ENCODE data around the gene ANO9.
A peak's percentile ranks its signal among the peaks of the same experiment; 100 is the strongest.

The ANO9 gene

GRCh38 chr11:449889-450808 is 8.3 kb upstream of the ANO9 start, which contains the start of gene PTDSS2:
Gene PTDSS2 (plus strand): TSS chr11:450279. CDS start chr11:450456, 177 bp downstream.
- peak within 1 kb of the TSS; percentile 87 for H3K27ac Mint-ChIP-seq

GRCh38 chr11:447923-448731 is 6.3 kb upstream of the ANO9 start:
- H3K9me3 Mint-ChIP-seq, result no peaks in the 10 kb centered on the region

More at GRCh38 chr11:449889-450808, 8.3 kb upstream of the ANO9 start, which contains the start of gene PTDSS2:
- peak within 1 kb of the TSS; percentile 94 for H3K4me3 Mint-ChIP-seq
- no peaks in the 10 kb centered on the region for H3K27me3 Mint-ChIP-seq
- H3K4me1 Mint-ChIP-seq, result peaks cover 14% of the 10 kb centered on the region
- H3K36me3 Mint-ChIP-seq, result no peaks in the 10 kb centered on the region
- no peaks in the 10 kb centered on the region for H3K9me3 Mint-ChIP-seq

GRCh38 chr11:446891-447290 is 5.1 kb upstream of the ANO9 start:
- peaks cover 14% of the 10 kb centered on the region for H3K4me1 Mint-ChIP-seq
- H3K4me3 Mint-ChIP-seq, result peak overlapping the region; percentile 42
- no peaks in the 10 kb centered on the region for H3K9me3 Mint-ChIP-seq
- no peaks in the 10 kb centered on the region for H3K36me3 Mint-ChIP-seq
- no peaks in the 10 kb centered on the region for H3K27me3 Mint-ChIP-seq
- no peak overlapping the region for H3K27ac Mint-ChIP-seq

More at GRCh38 chr11:447923-448731, 6.3 kb upstream of the ANO9 start:
- H3K4me3 Mint-ChIP-seq, result peak overlapping the region; percentile 88
- H3K4me1 Mint-ChIP-seq, result peaks cover 14% of the 10 kb centered on the region
- H3K27me3 Mint-ChIP-seq, result no peaks in the 10 kb centered on the region
- H3K36me3 Mint-ChIP-seq, result no peaks in the 10 kb centered on the region
- peak overlapping the region; percentile 87 for H3K27ac Mint-ChIP-seq

DNA sequence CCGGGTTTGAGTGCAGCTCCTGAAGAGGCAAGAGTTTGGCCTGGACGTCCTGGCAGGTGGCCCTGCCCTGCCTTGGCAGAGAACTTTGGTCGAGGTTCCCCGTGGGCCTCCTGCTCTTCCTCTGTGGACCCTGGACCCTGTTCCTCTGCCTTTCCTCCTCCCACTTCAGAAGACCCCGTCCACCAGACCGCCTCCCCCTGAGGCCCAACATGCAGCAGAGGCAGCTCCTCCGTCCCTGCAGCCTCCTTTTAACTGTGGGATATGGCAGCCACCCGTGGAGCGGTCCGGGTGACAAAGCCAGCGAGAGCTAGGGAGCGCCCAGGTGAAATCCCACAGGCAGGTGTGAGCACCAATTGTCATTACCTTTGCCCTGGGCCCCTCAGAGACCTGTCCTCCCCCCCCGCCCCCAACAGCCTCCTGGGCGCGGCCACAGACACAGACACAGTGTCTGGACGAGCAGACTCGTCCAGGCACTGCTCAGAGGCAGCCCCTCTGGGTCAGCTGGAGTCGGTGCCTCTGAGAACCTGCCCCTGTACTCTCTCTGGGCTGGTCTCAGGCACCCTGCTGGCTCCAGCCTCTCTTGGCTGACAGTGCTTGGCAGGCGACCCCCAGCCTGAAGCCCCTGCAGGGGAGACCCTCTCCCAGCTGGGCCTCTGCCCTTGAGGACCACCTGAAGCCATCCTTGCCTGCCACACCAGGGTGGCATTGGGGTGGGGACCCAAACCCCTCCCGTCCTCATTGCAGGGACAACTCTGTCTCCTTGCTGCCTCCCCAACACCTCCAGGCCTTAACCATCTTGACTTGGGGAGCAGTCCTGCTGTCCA is 4.2 kb upstream of the ANO9 start:
- Mint-ChIP-seq H3K27me3 (no peaks in the 10 kb centered on the region), H3K27ac (peak overlapping the region; percentile 68)

DNA sequence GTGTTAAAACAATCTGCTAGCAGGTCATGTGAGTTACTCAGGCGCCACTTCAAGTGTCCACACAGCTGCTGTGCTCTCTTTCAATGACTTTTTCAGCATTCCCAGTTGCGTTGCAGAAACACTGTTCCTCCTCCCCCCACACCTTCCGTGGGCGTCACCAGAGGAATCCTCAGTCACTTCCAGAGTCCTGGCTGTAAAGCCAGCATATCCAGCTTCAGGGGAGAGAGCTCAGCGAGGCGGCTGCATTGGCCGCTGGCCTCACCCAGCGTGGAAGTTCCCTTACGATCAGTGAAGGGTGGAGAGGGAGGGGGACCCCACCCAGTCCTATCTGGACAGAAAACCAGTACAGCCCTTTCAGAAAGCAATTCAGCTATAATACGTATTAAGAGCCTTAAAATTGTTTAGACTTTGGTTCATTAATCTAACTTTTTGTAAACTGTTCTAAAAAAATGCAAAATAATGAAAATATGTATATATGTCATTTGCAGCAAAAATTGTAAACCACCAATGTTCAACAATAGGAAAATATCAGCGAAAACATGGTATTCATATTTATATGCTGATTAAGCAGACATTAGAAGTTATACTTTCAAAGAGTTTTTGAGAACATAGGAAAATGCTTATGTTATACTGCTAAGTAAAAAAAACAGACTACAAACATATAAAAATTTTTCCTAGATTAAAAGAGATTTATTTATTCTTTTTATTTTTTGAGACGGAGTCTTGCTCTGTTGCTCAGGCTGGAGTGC is 2.8 kb upstream of the ANO9 start:
- Mint-ChIP-seq H3K9me3 (no peaks in the 10 kb centered on the region), H3K36me3 (no peaks in the 10 kb centered on the region), H3K4me3 (no peak overlapping the region), H3K27ac (no peak overlapping the region), H3K27me3 (no peaks in the 10 kb centered on the region), H3K4me1 (peaks cover 17% of the 10 kb centered on the region)

More for the DNA sequence above, 4.2 kb upstream of the ANO9 start:
- H3K4me3 Mint-ChIP-seq, result no peak overlapping the region
- H3K36me3 Mint-ChIP-seq, result no peaks in the 10 kb centered on the region
- H3K4me1 Mint-ChIP-seq, result peaks cover 9% of the 10 kb centered on the region
- H3K9me3 Mint-ChIP-seq, result no peaks in the 10 kb centered on the region

- Mint-ChIP-seq H3K9me3 (no peaks in the 10 kb centered on the region), H3K27me3 (no peaks in the 10 kb centered on the region), H3K27ac (no peak overlapping the region), H3K36me3 (no peaks in the 10 kb centered on the region), H3K4me3 (no peak overlapping the region), H3K4me1 (peaks cover 21% of the 10 kb centered on the region)
These were observed 1.9 kb upstream of the ANO9 start for GRCh38 chr11:443542-444199.

DNA sequence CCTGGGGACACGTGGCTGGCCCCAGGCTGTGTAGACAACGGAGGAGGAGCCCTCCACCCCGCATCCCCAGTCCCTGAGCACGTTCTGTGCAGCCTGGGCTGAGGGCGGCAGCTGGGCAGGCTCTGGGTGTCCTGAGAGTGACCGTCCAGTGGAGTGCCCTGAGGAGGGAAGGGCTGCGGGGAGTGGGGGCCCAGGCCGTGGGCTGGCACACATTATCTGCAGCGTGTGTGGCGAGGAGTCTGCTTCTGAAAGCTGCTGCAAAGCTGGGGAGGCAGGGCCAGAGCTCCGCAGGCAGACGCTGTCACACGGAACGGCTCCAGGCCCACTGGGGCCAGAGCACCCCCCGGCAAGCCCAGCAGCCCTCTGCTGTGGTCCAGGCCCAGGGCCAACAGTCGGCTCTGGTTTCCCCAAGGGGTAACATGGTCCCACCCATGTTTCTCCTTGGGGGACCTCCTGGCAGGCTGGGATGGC is 835 bp upstream of the ANO9 start:
- H3K4me1 Mint-ChIP-seq, result peaks cover 22% of the 10 kb centered on the region

DNA sequence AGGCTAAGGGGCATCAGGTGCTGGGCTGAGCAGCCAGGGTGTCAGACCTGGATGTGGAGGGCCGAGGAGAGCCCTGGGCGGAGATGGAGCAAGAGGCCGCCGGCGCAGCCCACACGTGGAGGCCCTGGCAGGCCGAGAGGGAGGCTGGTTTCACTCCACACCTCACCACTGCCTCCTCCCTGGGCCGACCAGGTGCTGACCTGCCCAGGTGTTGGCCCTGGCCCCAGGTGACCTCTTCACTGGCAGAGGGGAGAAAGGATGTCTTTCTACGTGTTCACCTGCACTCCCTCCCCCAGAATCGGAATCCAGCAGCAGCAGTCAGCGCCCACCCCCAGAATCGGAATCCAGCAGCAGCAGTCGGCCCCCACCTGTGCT is 781 bp downstream of the ANO9 start:
- Mint-ChIP-seq H3K27me3 (no peaks in the 10 kb centered on the region), H3K4me3 (peak overlapping the region; percentile 68), H3K4me1 (peaks cover 30% of the 10 kb centered on the region), H3K36me3 (no peaks in the 10 kb centered on the region), H3K27ac (peak overlapping the region; percentile 62), H3K9me3 (no peaks in the 10 kb centered on the region)

More for the DNA sequence above, 835 bp upstream of the ANO9 start:
- H3K4me3 Mint-ChIP-seq, result no peak overlapping the region
- no peaks in the 10 kb centered on the region for H3K36me3 Mint-ChIP-seq
- no peaks in the 10 kb centered on the region for H3K9me3 Mint-ChIP-seq
- no peaks in the 10 kb centered on the region for H3K27me3 Mint-ChIP-seq
- no peak overlapping the region for H3K27ac Mint-ChIP-seq

GRCh38 chr11:440065-441042 is 1.5 kb downstream of the ANO9 start:
- H3K27me3 Mint-ChIP-seq, result no peaks in the 10 kb centered on the region
- H3K36me3 Mint-ChIP-seq, result no peaks in the 10 kb centered on the region
- peaks cover 30% of the 10 kb centered on the region for H3K4me1 Mint-ChIP-seq
- H3K9me3 Mint-ChIP-seq, result no peaks in the 10 kb centered on the region
- H3K4me3 Mint-ChIP-seq, result peak overlapping the region; percentile 68
- H3K27ac Mint-ChIP-seq, result no peak overlapping the region

DNA sequence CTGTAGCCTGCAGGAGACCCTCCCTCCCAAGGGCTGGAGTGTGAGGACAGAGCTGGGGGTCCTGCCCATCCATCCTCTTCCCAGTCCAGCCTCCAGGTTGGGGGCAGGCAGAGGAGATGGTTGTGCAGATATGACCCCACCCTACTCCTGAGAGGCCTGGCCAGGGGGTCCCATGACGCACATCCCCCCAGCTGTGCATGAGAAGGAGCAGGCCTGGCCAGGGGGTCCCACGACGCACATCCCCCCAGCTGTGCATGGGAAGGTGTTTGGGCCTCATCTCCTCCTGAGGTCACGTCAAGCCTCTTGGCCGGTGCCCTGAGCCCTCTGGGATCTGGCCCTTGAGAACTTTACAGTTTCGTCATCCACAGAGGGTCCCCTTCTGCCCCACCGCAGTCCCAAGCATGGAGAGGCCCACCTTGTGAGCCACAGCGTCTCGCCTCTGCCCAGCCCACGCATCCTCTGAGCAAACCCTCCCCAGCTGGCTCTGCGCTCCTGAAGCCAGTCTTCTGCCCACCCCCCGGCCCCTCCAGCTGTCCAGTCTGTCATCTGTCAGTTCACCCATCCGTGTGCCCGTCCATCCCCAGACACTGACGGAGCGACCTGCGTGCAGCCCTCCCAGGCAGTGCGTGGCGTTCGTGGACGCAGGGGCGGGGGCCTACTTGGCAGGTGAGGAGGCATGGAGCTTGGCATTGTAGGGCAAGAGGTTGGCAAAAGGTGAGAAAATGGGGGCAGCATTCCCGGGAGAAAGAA is 2.3 kb downstream of the ANO9 start:
- Mint-ChIP-seq H3K9me3 (no peaks in the 10 kb centered on the region), H3K4me3 (no peak overlapping the region), H3K4me1 (peaks cover 30% of the 10 kb centered on the region), H3K27me3 (no peaks in the 10 kb centered on the region), H3K36me3 (no peaks in the 10 kb centered on the region), H3K27ac (no peak overlapping the region)

DNA sequence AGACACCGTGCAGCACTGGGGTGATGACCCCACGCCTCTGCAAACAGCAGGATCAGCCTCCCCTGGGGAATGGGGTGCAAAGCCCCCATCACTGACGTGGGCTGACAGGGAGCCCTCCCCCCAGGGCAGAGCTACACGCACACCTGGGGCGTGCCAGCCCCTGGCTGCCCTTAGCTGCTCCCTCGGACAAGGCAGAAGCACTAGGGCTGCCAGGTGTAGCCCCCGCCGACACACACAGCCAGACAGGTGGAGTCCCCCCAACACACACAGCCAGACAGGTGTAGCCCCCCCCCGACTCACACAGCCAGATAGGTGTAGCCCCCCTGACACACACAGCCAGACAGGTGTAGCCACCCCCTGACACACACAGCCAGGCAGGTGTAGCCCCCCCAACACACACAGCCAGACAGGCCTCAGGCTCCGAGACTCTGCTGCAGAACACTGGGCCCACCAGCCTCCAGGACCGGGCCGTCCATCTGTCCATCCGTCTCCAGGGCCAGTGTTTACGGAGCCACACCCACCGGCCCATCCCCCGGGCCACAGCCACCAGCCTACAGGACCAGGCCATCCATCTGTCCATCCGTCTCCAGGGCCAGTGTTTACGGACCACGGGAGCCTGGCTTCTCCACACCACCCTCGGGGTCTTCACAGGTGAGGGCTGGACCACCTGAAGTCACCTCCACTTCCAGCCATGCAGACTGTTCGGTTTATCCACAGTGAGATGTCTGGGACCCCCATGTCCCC is 3.5 kb downstream of the ANO9 start:
- Mint-ChIP-seq H3K27ac (no peak overlapping the region), H3K4me1 (peaks cover 30% of the 10 kb centered on the region), H3K9me3 (no peaks in the 10 kb centered on the region), H3K36me3 (no peaks in the 10 kb centered on the region), H3K27me3 (no peaks in the 10 kb centered on the region), H3K4me3 (no peak overlapping the region)

- H3K36me3 Mint-ChIP-seq, result no peaks in the 10 kb centered on the region
- no peak overlapping the region for H3K4me3 Mint-ChIP-seq
These were observed 4.5 kb downstream of the ANO9 start for GRCh38 chr11:437228-437870.

More at GRCh38 chr11:437228-437870, 4.5 kb downstream of the ANO9 start:
- no peaks in the 10 kb centered on the region for H3K9me3 Mint-ChIP-seq
- no peaks in the 10 kb centered on the region for H3K27me3 Mint-ChIP-seq
- H3K27ac Mint-ChIP-seq, result peak overlapping the region; percentile 63
- peaks cover 30% of the 10 kb centered on the region for H3K4me1 Mint-ChIP-seq

All from activated naive CD4-positive, alpha-beta T cell treated with anti-CD3 and anti-CD28 coated beads, Interleukin-2, amount 50 U/mL, for 24 hours (primary cell).